Measurements from ENCODE around the gene CHST2.

CHST2 gene

GRCh38 chr3:143167969-143168854 is 48.6 kb downstream of the CHST2 start:
- DNase-seq (ENCODE audit: low spot score): no peak

GRCh38 chr3:143168855-143169192 is 49.3 kb downstream of the CHST2 start:
- no peak for DNase-seq (ENCODE audit: low spot score)

- DNase-seq (ENCODE audit: low spot score): no peak
Observed at GRCh38 chr3:143170074-143170473, 50.5 kb downstream of the CHST2 start.

GRCh38 chr3:143170676-143171075 is 51.1 kb downstream of the CHST2 start:
- DNase-seq (ENCODE audit: low spot score): no peak

GRCh38 chr3:143171141-143171980 is 51.8 kb downstream of the CHST2 start:
- no peak for DNase-seq (ENCODE audit: low spot score)

GRCh38 chr3:143172062-143172794 is 52.7 kb downstream of the CHST2 start:
- DNase-seq (ENCODE audit: low spot score): no peak

- no peak for DNase-seq (ENCODE audit: low spot score)
Observed at GRCh38 chr3:143172795-143173145, 53.2 kb downstream of the CHST2 start.

- DNase-seq (ENCODE audit: low spot score): no peak
Observed at GRCh38 chr3:143173242-143173641, 53.7 kb downstream of the CHST2 start.
